Activated B cell treated with CpG ODN at 0.5 μM for 24 hours (primary cell): ENCODE results near the gene RAP1GAP2. TPM values are rescaled to one million over a fixed set of nuclear protein-coding genes. Genes with fewer than 3 reads are reported as not detected.
"Not testable (repeated sequence)": the region's sequence is repeated elsewhere in the genome, so short reads cannot be mapped to it uniquely, and the experiment has no call there.

Source experiments
- ATAC-seq: fragments of 200-7000 bp; cut with Tn5 transposase; one replicate; pipeline ENCODE4 v1.10.0; 2021; ENCODE audit warnings: low read depth, mild to moderate bottlenecking, moderate library complexity
- CTCF ChIA-PET: fragments of 350-600 bp; sonication (Branson Sonifier 250); formaldehyde crosslinking; loops from one replicate; lab custom pipeline; 2021; ENCODE audit warnings: antibody characterized with exemption; lab: Charles Lee
- POLR2A ChIA-PET: fragments of 350-600 bp; sonication (Branson Sonifier 250); formaldehyde crosslinking; loops from one replicate; lab custom pipeline; 2021; ENCODE audit warnings: antibody characterized with exemption; lab: Charles Lee
- DNase-seq: peaks from one replicate; pipeline ENCODE4 v3.0.0; 2022
- H3K27ac Mint-ChIP-seq: one replicate; pipeline ENCODE4 v1.8.0; 2020; ENCODE audit warnings: mixed read lengths
- H3K27me3 Mint-ChIP-seq: one replicate; pipeline ENCODE4 v1.8.0; 2021; ENCODE audit warnings: mixed read lengths
- H3K36me3 Mint-ChIP-seq: one replicate; pipeline ENCODE4 v1.8.0; 2021; ENCODE audit warnings: low read depth, mixed read lengths
- H3K4me1 Mint-ChIP-seq: one replicate; pipeline ENCODE4 v1.8.0; 2021; ENCODE audit warnings: mixed read lengths
- H3K4me3 Mint-ChIP-seq: one replicate; pipeline ENCODE4 v1.8.0; 2020; ENCODE audit warnings: mild to moderate bottlenecking, mixed read lengths
- H3K9me3 Mint-ChIP-seq: one replicate; pipeline ENCODE4 v1.8.0; 2020; ENCODE audit warnings: mixed read lengths
- intact Hi-C: fragments of 100-400 bp; cut with micrococcal nuclease; formaldehyde crosslinking; loops from one replicate; pipeline ENCODE4 v1.15.1; 2024
- total RNA-seq: library from RNA; stranded (reverse); gene quantifications from 2 replicates; pipeline ENCODE4 v1.2.3, GENCODE V29; 2022
- TF ChIP-seq, protein P1 (sequence below): fragments of 200-600 bp; IDR thresholded peaks from one replicate; pipeline ENCODE4 v1.8.0; 2022; ENCODE audit warnings: antibody characterized with exemption, mild to moderate bottlenecking

Gene RAP1GAP2
- total RNA-seq, 1 donor from 2014 or later, result 2.6 TPM

DNA sequence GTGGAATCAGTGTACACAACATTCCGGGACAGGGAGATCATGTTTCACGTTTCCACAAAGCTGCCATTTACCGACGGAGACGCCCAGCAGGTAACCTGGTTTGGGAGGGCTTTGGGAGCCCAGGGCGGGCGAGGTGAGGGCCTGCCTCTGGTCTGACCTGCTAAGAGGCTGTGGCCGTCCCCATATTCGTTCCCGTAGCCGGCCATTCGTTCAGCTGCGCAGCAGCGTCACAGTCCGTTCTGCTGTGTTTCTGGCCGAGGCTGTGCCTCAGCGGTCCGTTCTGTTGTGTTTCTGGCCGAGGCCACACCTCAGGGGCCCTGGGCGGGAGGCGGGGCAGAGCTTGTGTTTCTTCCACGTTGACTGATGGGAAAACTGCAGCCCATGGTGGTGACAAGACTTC, 199.1 kb downstream of the RAP1GAP2 start:
- ChIA-PET CTCF (interaction anchor here (1.5 to 1.6 kb wide), 2 partner anchors 17 to 146 kb away, joined by 3 to 4 read pairs; no protein-coding TSS in a partner anchor), POLR2A (no interaction called here)
- Mint-ChIP-seq H3K9me3 (no peaks in the 10 kb centered on the region), H3K27me3 (no peaks in the 10 kb centered on the region), H3K36me3 (peaks cover 20% of the 10 kb centered on the region), H3K4me3 (no peak overlapping the region), H3K27ac (no peak overlapping the region), H3K4me1 (no peaks in the 10 kb centered on the region)
- no peak for DNase-seq
- ATAC-seq, result no peak
- intact Hi-C loops, result no loop called here
- TF ChIP-seq, protein P1, sequence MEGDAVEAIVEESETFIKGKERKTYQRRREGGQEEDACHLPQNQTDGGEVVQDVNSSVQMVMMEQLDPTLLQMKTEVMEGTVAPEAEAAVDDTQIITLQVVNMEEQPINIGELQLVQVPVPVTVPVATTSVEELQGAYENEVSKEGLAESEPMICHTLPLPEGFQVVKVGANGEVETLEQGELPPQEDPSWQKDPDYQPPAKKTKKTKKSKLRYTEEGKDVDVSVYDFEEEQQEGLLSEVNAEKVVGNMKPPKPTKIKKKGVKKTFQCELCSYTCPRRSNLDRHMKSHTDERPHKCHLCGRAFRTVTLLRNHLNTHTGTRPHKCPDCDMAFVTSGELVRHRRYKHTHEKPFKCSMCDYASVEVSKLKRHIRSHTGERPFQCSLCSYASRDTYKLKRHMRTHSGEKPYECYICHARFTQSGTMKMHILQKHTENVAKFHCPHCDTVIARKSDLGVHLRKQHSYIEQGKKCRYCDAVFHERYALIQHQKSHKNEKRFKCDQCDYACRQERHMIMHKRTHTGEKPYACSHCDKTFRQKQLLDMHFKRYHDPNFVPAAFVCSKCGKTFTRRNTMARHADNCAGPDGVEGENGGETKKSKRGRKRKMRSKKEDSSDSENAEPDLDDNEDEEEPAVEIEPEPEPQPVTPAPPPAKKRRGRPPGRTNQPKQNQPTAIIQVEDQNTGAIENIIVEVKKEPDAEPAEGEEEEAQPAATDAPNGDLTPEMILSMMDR, result no peak

DNA sequence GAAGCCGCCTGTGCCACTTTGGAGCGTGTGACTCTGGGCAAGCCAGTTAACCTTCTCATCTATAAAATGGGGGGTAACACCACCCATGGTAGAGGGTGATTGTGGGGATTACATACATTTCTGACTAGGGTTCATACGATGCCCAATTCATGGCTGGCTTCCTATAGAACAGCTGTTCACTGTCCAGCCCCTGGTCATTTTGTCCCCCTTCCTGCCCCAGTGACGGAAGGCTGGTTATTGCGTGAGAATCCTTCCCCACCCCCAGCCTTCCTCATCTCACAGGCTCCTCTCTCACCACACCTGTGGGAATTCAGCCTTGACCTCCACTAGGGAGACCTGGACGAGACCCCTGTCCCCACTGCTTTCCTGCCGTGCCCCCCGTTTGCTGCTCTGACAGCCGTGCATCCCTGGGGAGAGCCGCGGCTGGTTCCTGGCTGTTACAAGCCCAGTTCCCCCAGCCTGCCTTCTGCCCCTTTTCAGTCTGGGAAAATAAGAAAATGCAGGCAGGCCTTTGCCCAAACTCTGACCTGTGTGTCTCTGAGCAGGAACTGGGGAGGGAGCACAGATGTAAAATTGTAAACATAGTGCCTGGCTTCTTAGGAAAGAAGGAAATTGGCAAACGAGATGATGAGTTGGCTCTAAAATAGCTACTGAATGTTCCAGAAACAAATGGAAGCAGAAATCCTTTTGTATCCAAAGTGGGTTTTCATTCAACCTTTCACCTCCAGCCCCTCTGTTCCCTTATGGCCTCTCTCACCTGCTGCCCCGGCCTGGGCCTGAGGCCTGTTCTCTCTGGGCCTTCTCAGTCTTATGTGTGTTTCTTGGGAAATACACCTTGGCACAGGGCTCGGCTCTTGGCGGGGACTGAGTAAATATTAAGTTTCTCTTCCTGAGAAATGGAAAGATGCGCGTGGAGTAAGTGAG, 199.9 kb downstream of the RAP1GAP2 start:
- CTCF ChIA-PET, result interaction anchor here (1.5 kb wide), 1 partner anchor 147 kb away, joined by 3 read pairs; no protein-coding TSS in a partner anchor
- Mint-ChIP-seq H3K27ac (no peak overlapping the region), H3K27me3 (no peaks in the 10 kb centered on the region), H3K4me1 (no peaks in the 10 kb centered on the region), H3K36me3 (peaks cover 18% of the 10 kb centered on the region), H3K9me3 (no peaks in the 10 kb centered on the region), H3K4me3 (no peak overlapping the region)
- ATAC-seq (no peak), DNase-seq (no peak)
- intact Hi-C loops, result no loop called here
- TF ChIP-seq, protein P1, result no peak
- POLR2A ChIA-PET, result no interaction called here

DNA sequence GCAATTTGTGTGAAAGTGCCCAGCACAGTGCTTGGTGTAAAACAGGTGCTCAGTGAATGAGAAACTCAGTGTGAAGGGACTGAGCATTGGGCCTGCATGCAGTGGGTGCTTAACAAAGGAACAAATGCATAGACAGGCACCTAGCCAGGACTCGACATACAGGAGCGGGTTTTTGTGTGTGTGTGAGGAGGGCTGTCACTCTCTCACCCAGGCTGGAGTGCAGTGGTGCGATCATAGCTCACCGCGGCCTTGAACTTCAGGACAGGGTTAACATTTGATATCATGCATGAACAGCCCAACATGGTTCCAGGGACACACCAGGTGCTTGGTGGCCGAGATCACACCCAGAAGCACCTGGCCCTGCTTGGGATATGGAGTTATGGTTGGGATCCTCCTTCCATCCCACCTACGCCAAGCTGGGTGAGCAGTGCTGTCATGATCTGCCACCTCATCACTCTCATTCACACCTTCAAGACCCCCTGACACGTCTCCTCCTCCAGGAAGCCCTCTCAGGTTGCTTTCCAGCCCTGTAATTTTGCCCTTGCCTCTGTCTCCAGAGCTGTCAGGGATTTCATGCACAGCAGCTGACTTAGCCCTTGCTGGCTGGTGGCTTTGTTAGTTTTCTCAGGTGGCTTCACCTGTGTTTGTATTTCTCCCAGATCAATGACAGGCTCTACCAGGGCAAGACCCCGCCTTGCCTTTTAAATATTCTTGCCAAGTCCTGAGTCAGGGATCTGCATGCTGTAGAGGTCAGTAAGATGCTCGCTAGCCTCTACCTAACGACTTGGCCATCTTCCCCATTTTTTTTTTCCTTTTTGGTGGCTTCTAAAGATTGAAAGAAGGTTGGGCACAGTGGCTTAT, 200.8 kb downstream of the RAP1GAP2 start:
- CTCF ChIA-PET, result no interaction called here
- no peak overlapping the region for H3K4me3 Mint-ChIP-seq
- no peak for DNase-seq
- no peak for ATAC-seq
- no peaks in the 10 kb centered on the region for H3K27me3 Mint-ChIP-seq
- TF ChIP-seq, protein P1, result no peak
- H3K27ac Mint-ChIP-seq, result no peak overlapping the region
- POLR2A ChIA-PET, result no interaction called here
- H3K36me3 Mint-ChIP-seq, result peaks cover 15% of the 10 kb centered on the region
- H3K4me1 Mint-ChIP-seq, result peaks cover 6% of the 10 kb centered on the region
- no peaks in the 10 kb centered on the region for H3K9me3 Mint-ChIP-seq
- intact Hi-C loops, result no loop called here

DNA sequence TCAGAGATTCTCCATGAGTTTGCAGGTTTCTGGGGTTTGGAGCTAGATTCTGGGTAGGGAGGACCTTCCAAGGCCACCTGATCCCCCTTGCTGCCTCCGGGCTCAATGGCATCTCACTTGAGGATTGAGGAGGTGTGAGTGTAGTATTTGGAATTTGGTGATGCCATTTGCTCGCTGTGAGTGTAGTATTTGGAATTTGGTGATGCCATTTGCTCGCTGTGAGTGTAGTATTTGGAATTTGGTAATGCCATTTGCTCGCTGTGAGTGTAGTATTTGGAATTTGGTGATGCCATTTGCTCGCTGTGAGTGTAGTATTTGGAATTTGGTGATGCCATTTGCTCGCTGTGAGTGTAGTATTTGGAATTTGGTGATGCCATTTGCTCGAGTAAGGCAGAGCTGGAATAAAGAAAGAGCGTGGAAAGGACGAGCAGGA, 202.2 kb downstream of the RAP1GAP2 start:
- H3K4me3 Mint-ChIP-seq, POLR2A ChIA-PET, H3K27me3 Mint-ChIP-seq, CTCF ChIA-PET, DNase-seq, H3K27ac Mint-ChIP-seq, ATAC-seq, H3K9me3 Mint-ChIP-seq, intact Hi-C loops: not testable (repeated sequence)
- H3K36me3 Mint-ChIP-seq, result peaks cover 11% of the 10 kb centered on the region
- H3K4me1 Mint-ChIP-seq, result peaks cover 20% of the 10 kb centered on the region

DNA sequence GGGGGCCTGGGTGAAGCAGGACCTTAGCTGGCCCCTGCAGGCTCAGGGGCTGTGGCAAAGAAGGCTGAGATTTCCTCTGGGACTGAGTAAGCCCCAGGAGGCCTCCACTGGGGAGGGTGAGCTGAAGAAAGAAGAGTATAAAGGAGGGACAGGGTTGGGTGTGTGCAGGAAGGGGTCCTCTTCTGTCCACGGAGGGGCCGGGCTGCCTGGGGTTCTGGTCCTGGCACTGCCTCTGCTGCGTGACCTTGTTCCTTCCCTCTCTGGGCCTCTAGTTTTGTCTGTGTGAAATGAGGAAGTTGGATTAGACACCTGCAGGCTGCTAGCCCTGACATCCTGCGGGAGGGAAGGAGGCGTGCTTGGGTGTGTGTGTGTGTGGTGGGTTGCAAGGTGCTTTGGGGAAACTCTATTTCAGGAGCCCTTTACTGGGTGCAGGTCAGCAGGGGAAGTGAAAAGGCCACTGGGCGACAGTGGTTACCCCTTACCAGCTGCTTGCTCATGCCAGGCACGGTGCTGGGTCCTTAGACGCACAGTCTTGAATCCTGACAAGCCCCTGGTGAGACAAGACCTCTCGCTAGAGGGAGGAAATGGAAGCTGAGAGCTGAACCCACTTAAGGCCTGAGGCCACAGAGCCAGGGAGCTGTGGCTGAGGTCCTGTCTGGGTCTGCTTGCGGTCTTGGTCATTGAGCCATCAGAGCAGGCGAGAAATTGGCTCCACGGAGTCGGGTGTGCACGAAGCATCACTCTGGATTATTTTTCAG, 206.5 kb downstream of the RAP1GAP2 start:
- Mint-ChIP-seq H3K27me3 (no peaks in the 10 kb centered on the region), H3K36me3 (peaks cover 18% of the 10 kb centered on the region), H3K9me3 (no peaks in the 10 kb centered on the region), H3K4me1 (peaks cover 41% of the 10 kb centered on the region), H3K4me3 (peak overlapping the region; percentile 72), H3K27ac (peak overlapping the region; percentile 88)
- ChIA-PET POLR2A (interaction anchor here (0.6 to 3.0 kb wide), 8 partner anchors 10 to 699 kb away, joined by 3 to 18 read pairs (median 8); no protein-coding TSS in a partner anchor), CTCF (interaction anchor here (1.4 to 1.9 kb wide), 5 partner anchors 10 to 217 kb away, joined by 5 to 7 read pairs (median 6); no protein-coding TSS in a partner anchor)
- DNase-seq, result peak; percentile 64
- TF ChIP-seq, protein P1, result no peak
- peak; percentile 67 for ATAC-seq
- intact Hi-C loops, result loop anchor here (2.0 to 5.0 kb wide), 6 partner anchors 50 to 410 kb away; partner anchors contain the start of genes CLUH and PAFAH1B1
